ENCODE measurements around the gene RBFA.

GRCh38 chr18:80004600-80005342 lies 29.5 kb upstream of the RBFA start:
- TF ChIP-seq CTCF (conservative IDR thresholded peaks at IDR 0.05 in 1 of 2, IDR thresholded peaks at IDR 0.05 in 1 of 2; ENCODE audit: low read depth in 1 of 2, low read length in 2 of 2), result no peak
- no peak for TF ChIP-seq EZH2 (IDR thresholded peaks at IDR 0.05; ENCODE audit: low read length, missing control alignments)
